Breast epithelium (tissue), 4 donors: Measurements from ENCODE around the gene TMEM86A. TPM values are rescaled to one million over a fixed set of nuclear protein-coding genes. Genes with fewer than 3 reads are reported as not detected.

Experiments
- DNase-seq, 2 donors: peaks; one replicate each; pipeline ENCODE4 v3.0.0-alpha.2; 2019; ENCODE audit warnings: low spot score in 2 of 2
- H3K27ac ChIP-seq, 2 donors: fragments of 200-600 bp; sonication (generic) in 1 of 2; one replicate each; pipeline ENCODE4 v1.5.1; 2016 to 2019; ENCODE audit warnings: mild to moderate bottlenecking in 1 of 2
- H3K27me3 ChIP-seq, 2 donors: fragments of 200-600 bp; sonication (generic) in 1 of 2; one replicate each; pipeline versions ENCODE4 v1.5.1 to v1.6.0; 2017 to 2019; ENCODE audit warnings: control low read depth in 1 of 2, mild to moderate bottlenecking in 1 of 2
- H3K36me3 ChIP-seq: fragments of 200-600 bp; one replicate; pipeline ENCODE4 v1.5.1; 2019
- H3K4me1 ChIP-seq, 2 donors: fragments of 200-600 bp; sonication (generic); one replicate each; pipeline ENCODE4 v1.5.1; 2016 to 2019; ENCODE audit warnings: control low read depth in 1 of 2
- H3K4me3 ChIP-seq, 3 donors: fragments of 200-600 bp; sonication (generic); 1 replicate in 2 of 3; 2 replicates in 1 of 3; pipeline ENCODE4 v1.5.1; 2016 to 2019; ENCODE audit warnings: mild to moderate bottlenecking in 3 of 3, moderate library complexity in 2 of 3
- H3K9me3 ChIP-seq, 2 donors: fragments of 200-600 bp; sonication (generic) in 1 of 2; one replicate each; pipeline ENCODE4 v1.5.1; 2016 to 2019; ENCODE audit warnings: control low read depth in 1 of 2
- POLR2A ChIP-seq: fragments of 450-650 bp; IDR thresholded peaks from one replicate; pipeline ENCODE4 v1.6.1; 2016; ENCODE audit warnings: antibody characterized with exemption, mild to moderate bottlenecking, moderate library complexity
- POLR2AphosphoS5 ChIP-seq, 3 donors: sonication (generic); formaldehyde crosslinking; IDR thresholded peaks; one replicate each; pipeline ENCODE4 v1.6.1; 2017; ENCODE audit warnings: antibody characterized with exemption in 3 of 3
- intact Hi-C: fragments of 100-400 bp; cut with DNase I; formaldehyde crosslinking; loops from one replicate; pipeline ENCODE4 v1.15.1; 2023; ENCODE audit warnings: low total_unique reads
- total RNA-seq, 3 donors: library from RNA; depleted of rRNA; stranded (reverse); fragments of >200 nt; gene quantifications; one replicate each; pipeline ENCODE4 v1.1.0, GENCODE V29; 2016
- TF ChIP-seq, protein P1 (sequence below), 3 donors: fragments of 450-650 bp; IDR thresholded peaks; one replicate each; pipeline ENCODE4 v1.5.1; 2016 to 2017; ENCODE audit warnings: antibody characterized with exemption in 3 of 3, mild to moderate bottlenecking in 3 of 3, moderate library complexity in 3 of 3

TMEM86A gene
- total RNA-seq, 3 donors from 2014 or later: 9.9 to 16.7 (median 12.7) TPM

GRCh38 chr11:18741783-18742182, 43.2 kb downstream of the TMEM86A start:
- TF ChIP-seq POLR2A (no peak), POLR2AphosphoS5 (IDR thresholded peaks at IDR 0.05) (no peak)
- TF ChIP-seq, protein P1, sequence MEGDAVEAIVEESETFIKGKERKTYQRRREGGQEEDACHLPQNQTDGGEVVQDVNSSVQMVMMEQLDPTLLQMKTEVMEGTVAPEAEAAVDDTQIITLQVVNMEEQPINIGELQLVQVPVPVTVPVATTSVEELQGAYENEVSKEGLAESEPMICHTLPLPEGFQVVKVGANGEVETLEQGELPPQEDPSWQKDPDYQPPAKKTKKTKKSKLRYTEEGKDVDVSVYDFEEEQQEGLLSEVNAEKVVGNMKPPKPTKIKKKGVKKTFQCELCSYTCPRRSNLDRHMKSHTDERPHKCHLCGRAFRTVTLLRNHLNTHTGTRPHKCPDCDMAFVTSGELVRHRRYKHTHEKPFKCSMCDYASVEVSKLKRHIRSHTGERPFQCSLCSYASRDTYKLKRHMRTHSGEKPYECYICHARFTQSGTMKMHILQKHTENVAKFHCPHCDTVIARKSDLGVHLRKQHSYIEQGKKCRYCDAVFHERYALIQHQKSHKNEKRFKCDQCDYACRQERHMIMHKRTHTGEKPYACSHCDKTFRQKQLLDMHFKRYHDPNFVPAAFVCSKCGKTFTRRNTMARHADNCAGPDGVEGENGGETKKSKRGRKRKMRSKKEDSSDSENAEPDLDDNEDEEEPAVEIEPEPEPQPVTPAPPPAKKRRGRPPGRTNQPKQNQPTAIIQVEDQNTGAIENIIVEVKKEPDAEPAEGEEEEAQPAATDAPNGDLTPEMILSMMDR (IDR thresholded peaks at IDR 0.05): no peak
- intact Hi-C loops: no loop called here
- Histone ChIP-seq H3K27me3 (no peaks in the 10 kb centered on the region), H3K4me1 (no peaks in the 10 kb centered on the region), H3K27ac (no peak overlapping the region), H3K4me3 (no peak overlapping the region), H3K36me3 (no peaks in the 10 kb centered on the region), H3K9me3 (no peaks in the 10 kb centered on the region)
- no peak for DNase-seq

DNA sequence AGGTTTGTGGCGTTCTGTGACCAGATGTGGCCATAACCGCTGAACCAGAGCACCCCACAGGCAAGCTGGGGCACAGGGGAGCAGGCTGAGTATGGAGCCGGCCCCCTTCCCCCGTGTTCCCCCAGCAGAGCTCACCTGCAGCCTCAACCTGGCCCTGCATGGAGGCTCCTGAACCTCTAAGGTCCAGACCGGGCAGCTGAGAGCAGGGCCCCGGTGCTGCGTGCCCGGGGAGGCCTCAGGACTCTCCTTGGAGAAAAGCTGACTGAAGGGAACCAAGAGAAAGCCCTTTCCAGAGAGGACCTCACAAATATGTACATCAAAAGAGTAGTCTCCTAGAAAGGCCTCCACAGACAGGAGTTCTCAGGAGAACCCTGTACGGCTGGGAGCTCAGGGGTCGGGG, 44.8 kb downstream of the TMEM86A start:
- no peak overlapping the region for H3K4me3 ChIP-seq
- no peaks in the 10 kb centered on the region for H3K36me3 ChIP-seq
- DNase-seq: no peak
- no peaks in the 10 kb centered on the region for H3K27me3 ChIP-seq
- intact Hi-C loops: no loop called here
- no peak for TF ChIP-seq POLR2A
- TF ChIP-seq, protein P1 (IDR thresholded peaks at IDR 0.05): no peak
- no peak for TF ChIP-seq POLR2AphosphoS5 (IDR thresholded peaks at IDR 0.05)
- H3K9me3 ChIP-seq: no peaks in the 10 kb centered on the region
- H3K27ac ChIP-seq: no peak overlapping the region
- H3K4me1 ChIP-seq: no peaks in the 10 kb centered on the region

GRCh38 chr11:18743900-18744514, 45.4 kb downstream of the TMEM86A start:
- no peak for DNase-seq
- TF ChIP-seq POLR2AphosphoS5 (IDR thresholded peaks at IDR 0.05): no peak
- no peak for TF ChIP-seq POLR2A
- TF ChIP-seq, protein P1 (IDR thresholded peaks at IDR 0.05): no peak
- intact Hi-C loops: no loop called here
- H3K27me3 ChIP-seq: no peaks in the 10 kb centered on the region
- no peak overlapping the region for H3K27ac ChIP-seq
- H3K4me3 ChIP-seq: no peak overlapping the region
- H3K4me1 ChIP-seq: no peaks in the 10 kb centered on the region
- no peaks in the 10 kb centered on the region for H3K9me3 ChIP-seq
- H3K36me3 ChIP-seq: no peaks in the 10 kb centered on the region

DNA sequence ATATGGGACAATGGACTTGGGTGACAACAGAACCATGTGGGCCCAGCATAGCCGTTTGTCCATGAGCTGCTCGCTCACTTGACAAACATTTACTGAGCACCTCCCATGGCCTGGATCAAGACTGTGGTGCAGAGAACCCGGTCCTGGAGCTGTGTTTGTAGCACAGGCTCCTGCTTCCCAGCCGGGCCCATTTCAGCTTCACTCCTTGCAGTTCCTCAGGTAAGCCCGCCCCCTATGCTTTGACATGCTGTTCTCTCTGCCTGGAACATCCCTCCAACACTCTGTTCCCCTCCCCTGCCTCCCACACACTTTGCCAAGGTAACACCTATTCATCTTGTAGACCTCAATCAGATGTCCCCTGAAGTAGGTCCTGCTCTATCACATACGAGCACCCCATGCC, 46.7 kb downstream of the TMEM86A start:
- Histone ChIP-seq H3K27me3 (no peaks in the 10 kb centered on the region), H3K27ac (no peak overlapping the region), H3K36me3 (no peaks in the 10 kb centered on the region), H3K9me3 (no peaks in the 10 kb centered on the region), H3K4me3 (no peak overlapping the region), H3K4me1 (no peaks in the 10 kb centered on the region)
- DNase-seq: no peak
- intact Hi-C loops: no loop called here
- TF ChIP-seq POLR2A: no peak
- no peak for TF ChIP-seq POLR2AphosphoS5 (IDR thresholded peaks at IDR 0.05)

- H3K27ac ChIP-seq: no peak overlapping the region
- intact Hi-C loops: no loop called here
- no peaks in the 10 kb centered on the region for H3K9me3 ChIP-seq
- TF ChIP-seq POLR2A: no peak
- no peak for TF ChIP-seq POLR2AphosphoS5 (IDR thresholded peaks at IDR 0.05)
- TF ChIP-seq, protein P1 (IDR thresholded peaks at IDR 0.05): no peak
- H3K4me1 ChIP-seq: no peaks in the 10 kb centered on the region
- H3K36me3 ChIP-seq: no peaks in the 10 kb centered on the region
- H3K4me3 ChIP-seq: no peak overlapping the region
- no peak for DNase-seq
- no peaks in the 10 kb centered on the region for H3K27me3 ChIP-seq
Observed at GRCh38 chr11:18748766-18749365, 50.3 kb downstream of the TMEM86A start.
